Upper lobe of left lung (tissue), 4 donors: ENCODE results near the gene PRKCH.

Source experiments
- POLR2A ChIP-seq, 4 donors: fragments of 450-650 bp; IDR thresholded peaks; one replicate each; pipeline ENCODE4 v1.5.1; 2016 to 2017; ENCODE audit warnings: antibody characterized with exemption in 4 of 4, mild to moderate bottlenecking in 2 of 4
- POLR2AphosphoS5 ChIP-seq, 2 donors: sonication (generic); formaldehyde crosslinking; IDR thresholded peaks; one replicate each; pipeline ENCODE4 v1.5.1; 2017; ENCODE audit warnings: antibody characterized with exemption in 2 of 2
- TF ChIP-seq, protein P1 (sequence below), 6 experiments: fragments of 450-650 bp in 4 of 6; fragments of 200-600 bp in 2 of 6; sonication (generic) in 2 of 6; IDR thresholded peaks; one replicate each; pipeline ENCODE4 v1.5.1; 2016 to 2019; ENCODE audit warnings: antibody characterized with exemption in 6 of 6

DNA sequence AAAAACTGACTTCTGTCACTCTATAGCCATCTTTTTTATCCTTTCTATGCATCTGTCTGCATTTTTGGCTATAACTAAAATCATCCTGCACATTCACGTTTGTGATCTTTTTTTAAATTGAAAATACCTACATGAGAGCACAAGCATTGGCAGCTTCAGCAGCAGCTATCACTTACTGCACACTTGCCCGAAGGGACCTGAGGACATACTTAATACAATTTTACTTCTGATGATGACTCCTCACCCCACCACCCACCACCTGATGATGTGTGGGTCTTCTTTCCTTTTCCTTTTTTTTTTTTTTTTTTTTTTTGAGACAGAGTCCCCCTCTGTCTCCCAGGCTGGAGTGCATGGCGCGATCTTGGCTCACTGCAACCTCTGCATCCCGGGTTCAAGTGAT is 160.3 kb downstream of the PRKCH start:
- TF ChIP-seq, protein P1, sequence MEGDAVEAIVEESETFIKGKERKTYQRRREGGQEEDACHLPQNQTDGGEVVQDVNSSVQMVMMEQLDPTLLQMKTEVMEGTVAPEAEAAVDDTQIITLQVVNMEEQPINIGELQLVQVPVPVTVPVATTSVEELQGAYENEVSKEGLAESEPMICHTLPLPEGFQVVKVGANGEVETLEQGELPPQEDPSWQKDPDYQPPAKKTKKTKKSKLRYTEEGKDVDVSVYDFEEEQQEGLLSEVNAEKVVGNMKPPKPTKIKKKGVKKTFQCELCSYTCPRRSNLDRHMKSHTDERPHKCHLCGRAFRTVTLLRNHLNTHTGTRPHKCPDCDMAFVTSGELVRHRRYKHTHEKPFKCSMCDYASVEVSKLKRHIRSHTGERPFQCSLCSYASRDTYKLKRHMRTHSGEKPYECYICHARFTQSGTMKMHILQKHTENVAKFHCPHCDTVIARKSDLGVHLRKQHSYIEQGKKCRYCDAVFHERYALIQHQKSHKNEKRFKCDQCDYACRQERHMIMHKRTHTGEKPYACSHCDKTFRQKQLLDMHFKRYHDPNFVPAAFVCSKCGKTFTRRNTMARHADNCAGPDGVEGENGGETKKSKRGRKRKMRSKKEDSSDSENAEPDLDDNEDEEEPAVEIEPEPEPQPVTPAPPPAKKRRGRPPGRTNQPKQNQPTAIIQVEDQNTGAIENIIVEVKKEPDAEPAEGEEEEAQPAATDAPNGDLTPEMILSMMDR (IDR thresholded peaks at IDR 0.05): no peak
- TF ChIP-seq POLR2A (IDR thresholded peaks at IDR 0.05): no peak
- TF ChIP-seq POLR2AphosphoS5 (IDR thresholded peaks at IDR 0.05): no peak
